Loucy (cell line): Measurements from ENCODE around the gene GNS.

Experiments
- H2AFZ ChIP-seq: fragments of 200-600 bp; sonication (generic); 2 replicates; pipeline ENCODE4 v1.6.0; 2016; ENCODE audit warnings: antibody characterized with exemption, mild to moderate bottlenecking, low read length, moderate library complexity
- H3F3A ChIP-seq: fragments of 200-600 bp; 2 replicates; pipeline ENCODE4 v1.6.0; 2016; ENCODE audit warnings: antibody characterized with exemption, low read depth, mild to moderate bottlenecking
- H3K27me3 ChIP-seq: fragments of 200-600 bp; sonication (generic); 2 replicates; pipeline ENCODE4 v1.6.1; 2014; ENCODE audit warnings: low read length, mild to moderate bottlenecking; ENCODE audit not compliant: insufficient read depth, poor library complexity, severe bottlenecking
- H3K36me3 ChIP-seq: fragments of 200-600 bp; sonication (generic); 2 replicates; pipeline ENCODE4 v1.6.1; 2016; ENCODE audit warnings: low read length; ENCODE audit not compliant: insufficient read depth
- H3K4me1 ChIP-seq: fragments of 200-600 bp; sonication (generic); 2 replicates; pipeline ENCODE4 v1.5.1; 2014; ENCODE audit warnings: low read length, mild to moderate bottlenecking; ENCODE audit not compliant: insufficient read depth, poor library complexity, severe bottlenecking
- H3K4me2 ChIP-seq: fragments of 200-600 bp; sonication (generic); 2 replicates; pipeline ENCODE4 v1.6.0; 2014; ENCODE audit warnings: antibody characterized with exemption, low read length, low read depth, mild to moderate bottlenecking; ENCODE audit not compliant: poor library complexity, severe bottlenecking
- H3K4me3 ChIP-seq: fragments of 200-600 bp; sonication (generic); 2 replicates; pipeline ENCODE4 v1.5.1; 2014; ENCODE audit warnings: low read length, mild to moderate bottlenecking, mixed read lengths; ENCODE audit not compliant: poor library complexity, severe bottlenecking
- H3K79me2 ChIP-seq: fragments of 200-600 bp; sonication (generic); 2 replicates; pipeline ENCODE4 v1.6.1; 2014; ENCODE audit warnings: low read length; ENCODE audit not compliant: insufficient read depth
- H3K9ac ChIP-seq: fragments of 200-600 bp; sonication (generic); 2 replicates; pipeline ENCODE4 v1.6.0; 2014; ENCODE audit warnings: mild to moderate bottlenecking, low read depth, low read length, moderate library complexity; ENCODE audit not compliant: poor library complexity, severe bottlenecking
- H3K9me2 ChIP-seq: fragments of 200-600 bp; sonication (generic); replicated peaks from 2 replicates; pipeline ENCODE4 v1.6.1; 2016; ENCODE audit warnings: low read depth, low read length, mixed read lengths
- H3K9me3 ChIP-seq: fragments of 200-600 bp; sonication (generic); 2 replicates; pipeline ENCODE4 v1.6.1; 2014; ENCODE audit warnings: mild to moderate bottlenecking, antibody characterized with exemption, low read length, low read depth; ENCODE audit not compliant: insufficient read depth
- H4K20me1 ChIP-seq: fragments of 200-600 bp; sonication (generic); 2 replicates; pipeline ENCODE4 v1.6.0; 2014; ENCODE audit warnings: antibody characterized with exemption, low read length, mild to moderate bottlenecking; ENCODE audit not compliant: insufficient read depth, poor library complexity, severe bottlenecking
- CTCF ChIP-seq: fragments of 200-600 bp; sonication (generic); conservative IDR thresholded peaks from 2 replicates; pipeline ENCODE4 v1.5.1; 2014; ENCODE audit warnings: mild to moderate bottlenecking, antibody characterized with exemption, low read length
- EZH2phosphoT487 ChIP-seq: fragments of 200-600 bp; IDR thresholded peaks from 2 replicates; pipeline ENCODE4 v1.6.1; 2018; ENCODE audit warnings: antibody characterized with exemption, mild to moderate bottlenecking, moderate library complexity, borderline replicate concordance

Gene GNS

GRCh38 chr12:64670919-64671639 lies 88.1 kb downstream of the GNS start:
- H3K9ac ChIP-seq: peak overlapping the region; percentile 69
- H3K4me3 ChIP-seq: no peak overlapping the region
- peaks cover 80% of the 10 kb centered on the region for H3K79me2 ChIP-seq
- H3K4me2 ChIP-seq: peak overlapping the region; percentile 90
- peaks cover 79% of the 10 kb centered on the region for H3K4me1 ChIP-seq
- no peak overlapping the region for H2AFZ ChIP-seq
- no peaks in the 10 kb centered on the region for H4K20me1 ChIP-seq
- no peaks in the 10 kb centered on the region for H3K9me3 ChIP-seq
- no peaks in the 10 kb centered on the region for H3K27me3 ChIP-seq
- H3K36me3 ChIP-seq: no peaks in the 10 kb centered on the region
- no peaks in the 10 kb centered on the region for H3K9me2 ChIP-seq
- peaks cover 8% of the 10 kb centered on the region for H3F3A ChIP-seq
- no peak for TF ChIP-seq EZH2phosphoT487
- no peak for TF ChIP-seq CTCF

GRCh38 chr12:64670019-64670418 lies 89.2 kb downstream of the GNS start:
- Histone ChIP-seq H3K4me1 (peaks cover 86% of the 10 kb centered on the region), H3K4me2 (peak overlapping the region; percentile 90), H3K79me2 (peaks cover 80% of the 10 kb centered on the region), H3K9me2 (no peaks in the 10 kb centered on the region), H3F3A (peaks cover 8% of the 10 kb centered on the region), H2AFZ (peak overlapping the region; percentile 49; the same call in 1 of the 2 replicates), H3K27me3 (no peaks in the 10 kb centered on the region), H3K4me3 (peak overlapping the region; percentile 73), H3K9me3 (no peaks in the 10 kb centered on the region), H3K36me3 (no peaks in the 10 kb centered on the region), H4K20me1 (no peaks in the 10 kb centered on the region), H3K9ac (peak overlapping the region; percentile 69)
- peak; percentile 28 for TF ChIP-seq CTCF
- no peak for TF ChIP-seq EZH2phosphoT487

GRCh38 chr12:64669270-64669842 lies 89.8 kb downstream of the GNS start:
- no peaks in the 10 kb centered on the region for H3K9me2 ChIP-seq
- no peaks in the 10 kb centered on the region for H3K36me3 ChIP-seq
- no peaks in the 10 kb centered on the region for H4K20me1 ChIP-seq
- TF ChIP-seq EZH2phosphoT487: no peak
- no peak for TF ChIP-seq CTCF
- peak overlapping the region; percentile 69 for H3K9ac ChIP-seq
- peaks cover 80% of the 10 kb centered on the region for H3K4me1 ChIP-seq
- no peaks in the 10 kb centered on the region for H3K27me3 ChIP-seq
- H3K79me2 ChIP-seq: peaks cover 81% of the 10 kb centered on the region
- H3K4me3 ChIP-seq: peak overlapping the region; percentile 73
- H3K4me2 ChIP-seq: peak overlapping the region; percentile 90
- peak overlapping the region; percentile 49 for H2AFZ ChIP-seq
- no peaks in the 10 kb centered on the region for H3K9me3 ChIP-seq
- peaks cover 8% of the 10 kb centered on the region for H3F3A ChIP-seq
